ENCODE results near the gene BAMBI.

- TF ChIP-seq CTCF (IDR thresholded peaks at IDR 0.05; ENCODE audit: low read length), result no peak
- no peak for TF ChIP-seq EZH2 (IDR thresholded peaks at IDR 0.05; ENCODE audit: borderline replicate concordance, low read length)
Observed at GRCh38 chr10:28640551-28640950, 36.8 kb upstream of the BAMBI start.
